ENCODE data around the gene SLC30A4. TPM values are rescaled to one million over a fixed set of nuclear protein-coding genes. Genes with fewer than 3 reads are reported as not detected.

SLC30A4 gene
- polyA plus RNA-seq, 1 of the 3 experiments (the other 2 are of a cell fraction) = 1.9 TPM

GRCh38 chr15:45435124-45435903, 87.2 kb downstream of the SLC30A4 start:
- H3K4me1 ChIP-seq (ENCODE audit: control insufficient read depth in 1 of 2, insufficient read depth in 2 of 2, low read depth in 1 of 2, low read length in 1 of 2) = no peaks in the 10 kb centered on the region
- DNase-seq = no peak
- H3K4me2 ChIP-seq = no peak overlapping the region
- no peak overlapping the region for H3K4me3 ChIP-seq (ENCODE audit: low read depth in 2 of 2, low read length in 1 of 2)
- no peak overlapping the region for H3K27ac ChIP-seq (ENCODE audit: low read depth in 2 of 2, low read length in 1 of 2)
- no peak overlapping the region for H3K9ac ChIP-seq
- no peaks in the 10 kb centered on the region for H4K20me1 ChIP-seq (ENCODE audit: insufficient read depth)
- ChIA-PET POLR2A (no interaction called here), CTCF (interaction anchor here (4.9 kb wide), 1 partner anchor 23 kb away, joined by 26 read pairs; no protein-coding TSS in a partner anchor)
- 62% methylated on average over 8 of the region's 8 CpGs for WGBS (ENCODE audit: low lambda C conversion rate)
- H3F3A ChIP-seq (replicated peaks; ENCODE audit: insufficient read depth) = no peaks in the 10 kb centered on the region
- TF ChIP-seq ELF1 (IDR thresholded peaks at IDR 0.05) (no peak), YY1 (IDR thresholded peaks at IDR 0.05; ENCODE audit: low read depth) (no peak), RCOR1 (IDR thresholded peaks at IDR 0.05; ENCODE audit: low read length) (no peak), PBX3 (IDR thresholded peaks at IDR 0.05) (no peak), FOXJ3 (CRISPR knock-in tag; IDR thresholded peaks at IDR 0.05) (no peak), GATA2 (CRISPR knock-in tag; IDR thresholded peaks at IDR 0.05) (no peak)
- TF ChIP-seq, protein P1, sequence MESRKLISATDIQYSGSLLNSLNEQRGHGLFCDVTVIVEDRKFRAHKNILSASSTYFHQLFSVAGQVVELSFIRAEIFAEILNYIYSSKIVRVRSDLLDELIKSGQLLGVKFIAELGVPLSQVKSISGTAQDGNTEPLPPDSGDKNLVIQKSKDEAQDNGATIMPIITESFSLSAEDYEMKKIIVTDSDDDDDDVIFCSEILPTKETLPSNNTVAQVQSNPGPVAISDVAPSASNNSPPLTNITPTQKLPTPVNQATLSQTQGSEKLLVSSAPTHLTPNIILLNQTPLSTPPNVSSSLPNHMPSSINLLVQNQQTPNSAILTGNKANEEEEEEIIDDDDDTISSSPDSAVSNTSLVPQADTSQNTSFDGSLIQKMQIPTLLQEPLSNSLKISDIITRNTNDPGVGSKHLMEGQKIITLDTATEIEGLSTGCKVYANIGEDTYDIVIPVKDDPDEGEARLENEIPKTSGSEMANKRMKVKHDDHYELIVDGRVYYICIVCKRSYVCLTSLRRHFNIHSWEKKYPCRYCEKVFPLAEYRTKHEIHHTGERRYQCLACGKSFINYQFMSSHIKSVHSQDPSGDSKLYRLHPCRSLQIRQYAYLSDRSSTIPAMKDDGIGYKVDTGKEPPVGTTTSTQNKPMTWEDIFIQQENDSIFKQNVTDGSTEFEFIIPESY (IDR thresholded peaks at IDR 0.05; ENCODE audit: borderline replicate concordance, low read depth) = no peak
- TF ChIP-seq, protein P2, sequence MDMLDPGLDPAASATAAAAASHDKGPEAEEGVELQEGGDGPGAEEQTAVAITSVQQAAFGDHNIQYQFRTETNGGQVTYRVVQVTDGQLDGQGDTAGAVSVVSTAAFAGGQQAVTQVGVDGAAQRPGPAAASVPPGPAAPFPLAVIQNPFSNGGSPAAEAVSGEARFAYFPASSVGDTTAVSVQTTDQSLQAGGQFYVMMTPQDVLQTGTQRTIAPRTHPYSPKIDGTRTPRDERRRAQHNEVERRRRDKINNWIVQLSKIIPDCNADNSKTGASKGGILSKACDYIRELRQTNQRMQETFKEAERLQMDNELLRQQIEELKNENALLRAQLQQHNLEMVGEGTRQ (IDR thresholded peaks at IDR 0.05; ENCODE audit: borderline replicate concordance, low read depth, low read length) = no peak
- no peaks in the 10 kb centered on the region for H3K9me3 ChIP-seq
- H2AFZ ChIP-seq (ENCODE audit: low read depth) = no peak overlapping the region
- no peaks in the 10 kb centered on the region for H3K36me3 ChIP-seq (replicated peaks in 1 of 2; ENCODE audit: control insufficient read depth in 1 of 2, insufficient read depth in 2 of 2, low read length in 1 of 2)
- H3K27me3 ChIP-seq (ENCODE audit: insufficient read depth) = no peaks in the 10 kb centered on the region
- H3K9me2 ChIP-seq = no peaks in the 10 kb centered on the region
- H3K79me2 ChIP-seq (ENCODE audit: insufficient read depth) = no peaks in the 10 kb centered on the region

DNA sequence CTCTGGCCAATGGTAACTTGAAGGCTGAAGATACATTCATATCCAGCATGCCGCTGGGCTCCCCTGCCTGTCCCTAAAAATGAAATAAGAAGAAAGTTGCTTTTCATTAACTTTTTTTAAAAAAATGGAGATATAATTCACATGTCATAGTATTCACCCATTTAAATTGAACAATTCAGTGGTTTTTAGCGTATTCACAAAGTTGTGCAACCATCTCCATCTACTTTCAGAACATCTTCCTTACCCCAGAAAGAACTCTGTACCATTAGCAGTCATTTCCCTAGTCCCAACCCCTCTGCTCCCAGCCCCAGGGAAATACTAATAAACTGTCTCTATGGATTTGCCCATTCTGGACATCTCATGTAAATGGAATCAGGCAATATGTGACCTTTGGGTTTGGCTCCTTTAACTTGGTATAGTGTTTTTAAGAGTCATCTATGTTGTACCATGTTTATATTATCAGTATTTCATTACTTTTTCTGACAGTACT, 88.4 kb downstream of the SLC30A4 start:
- no peak for TF ChIP-seq JUND (IDR thresholded peaks at IDR 0.05)
- Histone ChIP-seq H3K4me3 (ENCODE audit: low read depth in 2 of 2, low read length in 1 of 2) (no peak overlapping the region), H2AFZ (ENCODE audit: low read depth) (no peak overlapping the region), H3F3A (replicated peaks; ENCODE audit: insufficient read depth) (no peaks in the 10 kb centered on the region), H4K20me1 (ENCODE audit: insufficient read depth) (no peaks in the 10 kb centered on the region), H3K9me2 (no peaks in the 10 kb centered on the region), H3K27ac (ENCODE audit: low read depth in 2 of 2, low read length in 1 of 2) (no peak overlapping the region), H3K4me1 (ENCODE audit: control insufficient read depth in 1 of 2, insufficient read depth in 2 of 2, low read depth in 1 of 2, low read length in 1 of 2) (no peaks in the 10 kb centered on the region), H3K27me3 (ENCODE audit: insufficient read depth) (no peaks in the 10 kb centered on the region), H3K79me2 (ENCODE audit: insufficient read depth) (no peaks in the 10 kb centered on the region), H3K9ac (no peak overlapping the region), H3K4me2 (no peak overlapping the region), H3K9me3 (no peaks in the 10 kb centered on the region), H3K36me3 (replicated peaks in 1 of 2; ENCODE audit: control insufficient read depth in 1 of 2, insufficient read depth in 2 of 2, low read length in 1 of 2) (no peaks in the 10 kb centered on the region)
- CTCF ChIA-PET = interaction anchor here (4.9 kb wide), 1 partner anchor 24 kb away, joined by 26 read pairs; no protein-coding TSS in a partner anchor
- POLR2A ChIA-PET = no interaction called here
- 89% methylated on average over 2 of the region's 2 CpGs for WGBS (ENCODE audit: low lambda C conversion rate)
- no peak for DNase-seq
